Measurements from ENCODE around the gene RGS2.

The RGS2 gene

DNA sequence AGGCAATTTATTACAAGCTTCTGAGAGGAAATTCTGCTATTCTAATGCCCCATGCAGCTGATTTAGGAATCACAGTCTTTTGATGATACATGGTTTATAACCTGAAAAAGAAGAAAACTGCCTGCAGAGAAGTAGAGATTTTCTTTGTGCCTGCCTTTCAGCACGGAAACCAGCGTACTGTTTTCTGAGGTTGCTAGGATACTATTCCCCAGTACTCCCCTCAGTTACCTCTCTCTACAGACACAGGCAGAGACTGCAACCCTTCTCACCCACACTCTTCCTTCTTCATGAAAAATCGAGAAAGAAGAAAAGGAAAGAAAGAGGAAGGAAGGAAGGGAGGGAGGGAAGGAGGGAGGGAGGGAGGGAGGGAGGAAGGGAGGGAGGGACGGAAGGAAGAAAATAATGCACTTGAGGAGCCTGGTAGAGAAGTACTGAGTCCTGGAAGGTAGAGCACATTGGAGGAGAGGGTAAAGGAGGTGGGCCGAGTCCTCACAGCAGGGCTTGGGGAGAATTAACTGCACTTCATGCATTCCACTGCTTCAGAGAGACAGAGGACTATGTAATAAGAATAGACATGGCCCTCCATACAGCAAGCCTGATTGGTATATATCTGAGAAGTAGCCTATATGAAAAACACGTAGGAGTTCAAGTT lies 21.9 kb downstream of the RGS2 start:
- DNase-seq (ENCODE audit: low read depth) = no peak

DNA sequence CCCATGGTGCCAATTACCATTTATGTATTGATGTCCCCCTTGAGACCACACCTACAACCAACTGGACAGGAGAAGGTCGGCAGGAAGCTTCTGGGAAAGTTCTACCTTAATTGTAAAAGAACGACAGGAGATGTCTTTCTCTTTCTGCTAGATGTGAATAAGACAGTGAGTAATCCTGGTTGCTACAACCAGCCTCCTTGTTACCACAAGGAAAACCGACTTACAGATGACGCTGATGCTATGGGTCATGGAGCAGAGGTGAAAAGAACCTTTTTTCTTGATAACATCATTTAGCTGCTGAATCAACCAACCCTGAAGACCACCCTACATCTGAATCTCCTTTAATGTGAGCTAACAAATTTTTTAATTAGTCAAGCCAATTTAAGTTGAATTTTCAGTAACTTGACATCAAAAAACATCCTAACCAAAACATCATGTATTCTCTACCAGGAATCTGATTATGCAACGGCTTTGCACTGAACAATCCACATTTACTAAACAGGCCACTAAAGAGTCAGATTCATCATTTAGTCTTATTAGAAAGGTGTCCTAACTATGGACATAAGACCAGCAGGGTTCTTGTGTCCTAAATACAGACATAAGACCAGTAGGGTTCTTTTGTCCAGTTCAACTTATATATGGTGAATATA lies 23.0 kb downstream of the RGS2 start:
- no peak for DNase-seq (ENCODE audit: low read depth)

DNA sequence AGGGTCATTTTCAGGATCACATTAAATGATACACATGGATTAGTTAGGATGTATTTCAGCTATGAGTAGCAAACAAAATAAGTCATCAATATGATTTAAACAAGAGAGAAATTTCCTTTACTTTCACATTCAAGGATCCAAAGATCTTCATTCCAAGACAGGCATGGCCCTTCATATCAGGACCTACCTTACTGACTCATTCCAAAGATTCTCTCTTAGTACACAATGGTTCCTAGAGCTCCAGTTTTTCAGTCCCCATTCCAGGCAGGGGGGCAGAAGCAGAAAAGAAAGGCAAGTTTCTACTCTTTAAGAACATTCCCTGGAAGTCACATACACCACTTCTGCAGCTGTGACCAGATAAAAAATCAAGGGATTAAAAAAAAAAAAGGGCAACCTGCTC lies 23.7 kb downstream of the RGS2 start:
- no peak for DNase-seq (ENCODE audit: low read depth)

DNA sequence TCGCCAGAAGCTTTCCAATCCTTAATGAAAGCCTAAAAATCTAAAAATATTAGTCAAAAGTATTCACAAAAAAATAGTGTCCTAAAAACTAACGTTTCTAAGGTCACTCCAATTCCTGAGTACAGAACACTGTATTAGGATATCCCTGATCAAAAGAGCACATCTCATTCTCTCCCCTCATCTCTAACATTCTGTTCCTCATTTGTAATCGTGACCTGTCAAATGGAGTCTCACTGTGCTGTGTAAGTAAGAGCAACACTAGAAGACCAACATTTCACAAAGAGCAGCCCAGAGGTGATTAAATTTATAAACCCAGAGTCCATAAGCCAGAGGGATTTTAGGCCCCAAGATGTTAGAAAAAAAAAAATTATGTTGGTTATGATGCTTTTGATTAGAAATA lies 26.3 kb downstream of the RGS2 start:
- DNase-seq (ENCODE audit: low read depth) = no peak

DNA sequence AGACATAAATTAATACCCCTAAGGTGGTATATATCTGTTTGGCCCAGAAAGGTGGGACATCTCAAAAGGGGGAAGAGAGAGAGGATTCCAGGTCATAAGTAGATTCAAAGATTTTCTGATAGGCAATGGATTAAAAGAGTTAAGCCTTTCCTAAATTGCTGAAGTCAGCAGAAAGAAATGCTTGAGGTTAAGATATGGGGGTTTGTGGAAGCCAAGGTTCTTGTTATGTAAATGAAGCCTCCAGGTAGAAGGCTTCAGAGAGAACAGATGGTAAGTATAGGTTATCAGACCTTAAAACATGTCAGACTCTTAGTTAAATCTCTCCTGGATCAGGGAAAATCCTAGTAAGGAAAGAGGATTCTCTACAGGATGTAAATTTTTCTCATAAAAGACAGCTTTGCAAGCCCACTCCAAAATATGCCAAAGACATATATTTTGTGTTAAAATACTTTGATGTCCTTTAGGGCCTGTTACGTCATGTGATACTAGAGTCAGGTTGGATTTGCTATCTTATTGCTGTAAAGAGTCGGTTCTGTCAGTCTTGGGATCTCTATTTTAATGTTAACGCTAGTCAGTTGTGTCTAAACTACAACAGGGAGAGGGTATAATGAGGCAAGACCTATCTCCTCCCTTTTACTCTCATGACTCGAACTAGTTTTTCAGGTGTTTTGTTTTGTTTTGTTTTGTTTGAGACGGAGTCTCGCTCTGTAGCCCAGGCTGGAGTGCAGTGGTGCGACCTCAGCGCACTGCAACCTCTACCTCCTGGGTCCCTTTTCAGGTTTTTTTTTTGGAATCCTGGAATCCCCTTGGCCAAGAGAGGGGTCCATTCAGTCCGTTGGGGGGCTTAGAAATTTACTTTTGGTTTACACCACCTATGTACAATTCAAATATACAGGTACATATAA lies 30.6 kb downstream of the RGS2 start:
- no peak for DNase-seq (ENCODE audit: low read depth)

DNA sequence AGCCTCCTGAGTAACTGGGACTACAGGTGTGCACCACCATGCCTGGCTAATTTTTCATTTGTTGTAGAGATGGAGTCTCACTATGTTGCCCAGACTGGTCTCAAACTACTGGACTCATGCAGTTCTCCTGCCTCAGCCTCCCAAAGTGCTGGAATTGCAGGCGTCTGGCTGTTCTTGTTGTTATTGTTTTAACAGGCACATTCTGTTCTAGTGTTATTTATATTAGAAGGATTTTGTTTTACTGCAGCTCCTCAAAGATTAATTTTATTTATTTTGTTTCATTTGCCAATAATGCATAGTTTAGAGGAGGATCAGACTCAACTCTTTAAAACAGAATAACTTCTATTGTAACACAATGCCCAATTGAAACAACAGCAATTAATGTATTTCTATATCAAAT lies 35.5 kb downstream of the RGS2 start:
- no peak for DNase-seq (ENCODE audit: low read depth)

DNA sequence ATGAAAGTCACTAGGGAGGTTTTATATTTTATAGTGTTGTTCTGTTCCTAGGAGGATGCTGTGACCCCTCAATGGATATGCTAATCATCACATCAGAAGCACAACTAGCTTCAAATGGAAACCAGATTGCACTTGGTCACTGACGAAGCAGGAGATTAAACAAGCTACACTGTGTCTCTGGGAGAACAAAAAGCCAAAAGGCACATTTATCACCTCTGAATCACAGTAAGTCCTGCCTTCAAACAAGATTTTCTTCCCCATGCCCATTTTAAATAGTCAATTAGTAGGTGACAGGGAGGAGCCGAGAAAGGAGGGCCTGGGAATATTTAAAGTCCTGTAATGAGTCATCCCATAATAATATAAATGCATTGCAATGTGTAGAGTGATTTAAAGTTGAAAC lies 38.1 kb downstream of the RGS2 start:
- no peak for DNase-seq (ENCODE audit: low read depth)

DNA sequence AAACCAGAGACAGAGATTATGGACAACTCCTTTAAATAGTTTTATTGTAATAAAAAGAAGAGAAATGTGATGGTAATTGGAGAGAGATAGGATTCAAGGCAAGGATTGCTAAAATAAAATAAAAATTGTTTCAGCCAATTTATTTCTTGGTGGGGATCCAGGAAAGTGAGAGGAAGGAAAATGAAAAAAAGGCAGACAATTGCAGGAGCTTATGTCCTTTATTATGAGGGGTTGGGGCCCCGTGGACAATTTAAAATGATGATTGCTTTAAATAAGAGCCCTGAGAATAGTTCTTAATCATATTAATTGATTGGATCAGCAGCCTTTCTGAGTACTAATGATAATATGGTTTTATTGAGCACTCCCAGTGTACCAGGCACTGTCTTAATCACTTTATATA lies 40.2 kb downstream of the RGS2 start:
- no peak for DNase-seq (ENCODE audit: low read depth)

DNA sequence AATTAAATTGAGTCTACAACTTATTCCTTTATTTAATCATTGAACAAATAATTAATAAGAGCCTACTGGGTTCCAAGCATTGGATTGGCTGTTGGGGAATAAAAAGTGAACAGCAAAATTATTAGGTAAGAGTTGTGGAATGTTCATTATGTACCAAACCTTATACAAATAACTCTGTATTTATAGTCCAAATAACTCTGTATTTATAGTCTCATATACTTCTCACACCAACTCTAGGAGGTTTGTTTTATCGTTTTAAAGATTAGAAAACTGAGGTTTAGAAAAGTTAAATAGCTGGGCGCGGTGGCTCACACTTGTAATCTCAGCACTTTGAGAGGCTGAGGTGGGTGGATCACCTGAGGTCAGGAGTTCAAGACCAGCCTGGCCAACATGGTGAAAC lies 40.6 kb downstream of the RGS2 start:
- no peak for DNase-seq (ENCODE audit: low read depth)

DNA sequence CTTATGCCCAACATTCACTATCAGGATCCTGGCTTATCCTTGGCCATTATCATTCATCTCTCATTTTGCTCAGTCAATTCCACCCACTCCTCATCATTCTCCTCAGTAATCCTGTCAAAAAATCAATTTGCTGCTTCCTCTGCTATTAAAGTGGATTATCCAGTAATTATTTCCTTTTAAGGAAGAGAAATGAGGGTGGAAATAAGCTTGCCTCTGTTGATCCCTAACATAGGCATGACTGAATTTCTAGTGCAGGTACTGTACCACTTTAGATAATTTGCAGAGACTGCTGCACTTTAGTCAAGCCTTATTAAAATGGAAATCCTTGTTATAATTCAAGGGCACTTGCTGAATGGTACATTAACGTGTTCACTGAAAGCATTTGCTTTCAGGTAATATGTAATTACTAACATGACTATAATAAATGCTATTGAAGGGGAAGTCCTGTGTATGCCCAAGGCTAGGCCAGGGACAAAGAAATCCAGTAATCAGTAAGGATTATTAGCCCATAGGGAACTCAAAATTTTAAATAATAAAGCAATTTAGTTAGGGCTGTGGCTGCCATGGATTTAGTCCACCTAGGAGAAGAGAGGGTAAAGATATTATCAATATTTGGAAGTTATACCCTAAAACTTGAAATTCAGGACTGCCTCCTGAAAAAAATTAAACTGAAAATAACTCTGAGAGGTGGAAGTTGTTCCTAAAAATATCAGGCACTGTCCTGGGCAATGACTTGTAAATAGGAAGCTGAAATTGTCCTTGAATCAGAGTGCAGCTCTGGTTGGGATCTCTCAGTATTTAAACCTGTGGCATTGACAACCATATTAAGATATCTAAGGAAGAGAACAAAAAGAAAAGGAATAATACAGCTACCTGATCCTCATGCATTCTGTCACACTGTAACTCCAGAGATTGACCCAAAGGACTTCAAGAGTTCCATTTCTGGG lies 43.4 kb downstream of the RGS2 start:
- DNase-seq (ENCODE audit: low read depth) = no peak

DNA sequence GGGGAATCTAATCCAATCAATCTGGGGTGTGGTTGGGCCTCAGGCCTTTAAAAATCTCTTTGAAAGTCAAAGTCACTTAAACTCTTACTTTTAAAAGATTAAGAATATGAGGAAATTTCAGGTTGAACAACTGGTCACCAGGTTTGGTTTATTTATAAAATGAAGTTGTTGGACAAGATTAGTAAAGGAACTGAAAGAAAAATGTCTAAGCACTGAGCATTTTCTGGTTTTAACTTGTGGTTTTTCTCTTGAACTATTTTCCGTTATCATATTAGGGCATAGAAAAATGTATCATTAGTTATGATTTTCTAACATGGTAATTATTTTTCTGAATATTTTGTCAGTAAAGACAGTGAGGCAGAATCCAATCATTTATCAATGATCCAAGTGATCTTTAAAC lies 49.6 kb downstream of the RGS2 start:
- no peak for DNase-seq (ENCODE audit: low read depth)

DNA sequence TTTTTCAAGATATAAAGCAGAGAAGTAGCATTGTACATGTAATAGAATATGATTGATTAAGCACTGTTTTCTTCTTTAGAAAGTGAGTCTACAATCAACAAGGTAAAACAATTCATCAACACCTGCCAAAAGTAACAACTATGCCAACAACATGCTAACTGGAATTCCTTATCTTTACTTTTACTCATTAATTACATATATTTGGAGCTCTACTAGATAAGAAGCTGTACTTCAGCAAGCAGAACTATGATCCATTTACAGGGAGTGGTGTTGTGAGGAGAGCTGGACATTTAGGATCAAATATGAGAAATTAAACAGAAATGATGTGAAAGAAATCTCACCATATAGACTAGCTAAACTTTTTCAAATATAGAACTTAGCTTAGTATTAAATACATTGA lies 51.0 kb downstream of the RGS2 start:
- DNase-seq (ENCODE audit: low read depth) = no peak

DNA sequence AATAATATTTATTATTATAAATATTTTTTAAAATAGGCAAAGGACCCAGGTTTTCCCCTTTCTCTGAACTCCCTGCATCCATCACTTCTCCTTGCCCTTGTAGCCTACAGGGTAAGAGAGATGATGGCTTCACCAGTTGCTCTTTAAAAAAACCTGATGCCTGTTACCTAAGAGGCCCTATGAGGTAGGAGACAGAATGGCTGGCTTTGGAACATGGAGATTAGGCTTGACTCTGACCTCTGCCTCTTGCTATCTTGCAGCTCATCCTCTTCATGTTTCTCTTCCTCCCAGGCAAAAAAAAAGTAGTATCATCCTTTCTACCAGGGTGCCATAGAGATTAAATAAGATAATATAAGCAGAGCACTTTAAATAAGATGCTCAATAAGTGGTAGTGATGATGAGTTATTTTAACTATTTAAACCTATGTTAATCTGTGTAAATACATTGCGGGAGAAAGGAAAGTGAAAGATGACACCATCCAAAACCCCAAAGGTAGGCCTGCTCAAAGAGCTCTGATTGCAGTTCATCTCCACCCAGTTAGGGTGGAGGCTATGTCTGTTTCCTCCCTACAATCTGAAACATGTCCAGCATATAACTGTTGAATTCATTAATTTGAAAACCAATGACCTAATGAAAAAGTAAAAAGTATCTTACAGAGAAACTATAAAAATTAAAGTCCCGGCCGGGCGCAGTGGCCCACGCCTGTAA lies 51.8 kb downstream of the RGS2 start:
- no peak for DNase-seq (ENCODE audit: low read depth)

DNA sequence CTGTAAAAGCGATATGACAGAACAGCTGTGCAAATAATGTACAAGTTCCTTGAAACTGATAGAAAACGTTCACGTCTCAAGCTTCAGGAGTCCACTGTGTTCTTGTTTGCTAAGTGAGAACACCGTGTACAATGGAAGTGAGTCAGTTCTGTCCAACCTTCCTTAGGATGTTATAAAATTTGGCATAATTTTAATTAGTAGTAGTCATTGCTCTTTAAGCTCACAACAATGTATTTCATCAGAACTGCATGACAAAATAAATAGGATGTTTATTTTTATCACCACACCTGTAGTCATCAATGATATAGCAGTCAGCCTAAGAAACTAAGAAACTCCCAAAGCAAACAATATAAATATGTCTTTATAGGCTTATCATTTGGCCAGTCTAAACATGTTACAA lies 53.0 kb downstream of the RGS2 start:
- no peak for DNase-seq (ENCODE audit: low read depth)
